Measurements from ENCODE around the gene IMMP2L.
"Not testable (repeated sequence)": the region's sequence is repeated elsewhere in the genome, so short reads cannot be mapped to it uniquely, and the experiment has no call there.

IMMP2L gene

DNA sequence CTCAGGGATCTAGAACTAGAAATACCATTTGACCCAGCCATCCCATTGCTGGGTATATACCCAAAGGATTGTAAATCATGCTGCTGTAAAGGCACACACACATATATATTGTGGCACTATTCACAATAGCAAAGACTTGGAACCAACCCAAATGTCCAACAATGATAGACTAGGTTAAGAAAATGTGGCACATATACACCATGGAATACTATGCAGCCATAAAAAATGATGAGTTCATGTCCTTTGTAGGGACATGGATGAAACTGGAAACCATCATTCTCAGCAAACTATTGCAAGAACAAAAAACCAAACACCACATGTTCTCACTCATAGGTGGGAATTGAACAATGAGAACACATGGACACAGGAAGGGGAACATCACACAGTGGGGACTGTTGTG is 56.9 kb downstream of the IMMP2L start:
- not testable (repeated sequence) for DNase-seq

- DNase-seq: not testable (repeated sequence)
Observed at GRCh38 chr7:111501799-111502198, 60.5 kb downstream of the IMMP2L start.

- DNase-seq: no peak
Observed at GRCh38 chr7:111499027-111499426, 63.3 kb downstream of the IMMP2L start.

DNA sequence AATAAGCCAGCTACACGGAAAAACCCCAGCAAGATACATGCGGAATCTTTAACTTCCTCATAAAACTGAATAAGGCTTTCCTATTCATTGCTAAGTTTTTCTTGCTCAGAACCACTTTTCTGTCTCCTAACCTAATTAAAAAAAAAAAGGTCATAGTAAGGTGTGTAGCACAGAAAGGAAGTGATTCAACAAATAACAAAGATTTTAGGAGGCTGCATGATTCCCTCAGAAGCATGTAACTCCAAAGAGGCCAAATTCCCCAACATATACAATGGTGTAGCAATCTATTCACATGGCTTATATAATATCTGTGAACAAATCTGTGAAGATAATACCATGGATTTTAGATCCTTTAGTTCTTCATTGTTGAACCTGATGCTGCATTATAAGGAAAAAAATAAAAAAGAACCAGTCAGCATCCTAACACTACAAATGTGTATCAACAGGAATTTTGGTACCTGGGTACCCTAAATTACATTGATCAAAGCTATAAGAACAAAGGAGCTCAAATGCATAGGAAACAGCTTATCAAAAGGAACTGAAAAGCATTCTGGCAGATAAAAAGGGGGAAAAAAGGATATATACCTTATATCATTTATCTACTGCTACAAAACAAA is 63.8 kb downstream of the IMMP2L start:
- DNase-seq: no peak

DNA sequence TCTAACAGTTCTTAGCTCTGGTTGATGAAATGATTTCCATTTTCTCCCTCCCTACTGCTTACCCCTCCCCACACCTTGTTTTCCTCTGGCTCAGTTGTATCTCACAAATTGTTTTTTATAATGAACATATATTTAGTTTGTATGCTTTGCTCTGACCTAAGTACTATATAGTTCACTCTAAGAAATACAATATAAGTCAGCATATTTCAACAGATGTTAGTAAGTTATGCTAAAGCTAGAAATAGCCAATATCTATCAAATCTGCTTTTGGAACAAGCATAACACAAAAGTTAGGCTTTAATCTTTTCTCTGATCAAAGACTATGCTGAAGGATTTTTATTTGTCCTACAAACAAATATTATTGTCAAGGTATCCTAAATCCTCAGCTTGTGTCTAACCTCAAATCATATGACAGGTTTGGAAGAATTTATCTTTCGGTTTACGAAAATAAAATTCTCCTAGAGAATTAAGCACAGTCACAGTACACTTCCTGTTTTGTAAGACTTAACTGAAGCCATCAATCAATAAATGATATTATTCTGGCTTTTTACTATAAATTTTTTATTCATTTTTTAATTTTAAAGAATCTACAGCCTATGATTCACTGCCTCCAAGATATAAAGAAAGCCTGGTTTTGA is 67.0 kb downstream of the IMMP2L start:
- no peak for DNase-seq

- DNase-seq: no peak
Observed at GRCh38 chr7:111492234-111492633, 70.1 kb downstream of the IMMP2L start.

GRCh38 chr7:111486472-111487142 is 75.7 kb downstream of the IMMP2L start:
- DNase-seq: peak in 1 of 2 donors; percentile 72

DNA sequence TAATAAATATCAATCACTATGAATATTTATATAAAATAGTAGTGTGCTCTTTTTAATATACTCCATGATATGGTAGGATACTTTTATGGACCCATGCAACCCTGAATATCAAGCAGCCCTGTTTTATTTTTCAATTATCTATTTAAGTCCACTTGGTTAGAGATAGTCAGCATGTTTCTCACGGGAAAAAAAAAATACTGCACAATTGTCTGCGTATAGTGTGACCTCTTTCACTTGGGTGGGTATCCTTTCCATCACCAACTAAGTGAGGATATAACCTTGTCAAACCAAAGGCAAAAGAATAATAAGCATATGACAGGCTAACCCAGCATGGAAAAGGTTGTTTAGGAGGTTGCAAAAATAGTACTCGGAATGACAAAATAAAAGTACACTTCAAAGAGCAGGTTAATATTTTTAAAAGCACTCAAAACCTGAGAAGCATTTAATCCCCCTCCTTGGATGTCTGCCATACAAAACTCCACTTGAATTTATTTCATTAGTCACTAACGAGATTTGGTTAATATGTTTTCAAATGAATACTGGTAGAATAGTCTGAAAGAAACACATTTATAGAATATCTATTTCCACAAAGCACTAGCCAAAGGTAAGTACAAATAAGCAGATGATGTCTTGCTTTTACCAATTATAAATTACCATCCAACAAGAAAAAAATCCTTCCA is 76.5 kb downstream of the IMMP2L start:
- no peak for DNase-seq

GRCh38 chr7:111483078-111483477 is 79.2 kb downstream of the IMMP2L start:
- DNase-seq: no peak

GRCh38 chr7:111477462-111478225 is 84.6 kb downstream of the IMMP2L start:
- no peak for DNase-seq

- DNase-seq: no peak
Observed at GRCh38 chr7:111476586-111477293, 85.6 kb downstream of the IMMP2L start.

DNA sequence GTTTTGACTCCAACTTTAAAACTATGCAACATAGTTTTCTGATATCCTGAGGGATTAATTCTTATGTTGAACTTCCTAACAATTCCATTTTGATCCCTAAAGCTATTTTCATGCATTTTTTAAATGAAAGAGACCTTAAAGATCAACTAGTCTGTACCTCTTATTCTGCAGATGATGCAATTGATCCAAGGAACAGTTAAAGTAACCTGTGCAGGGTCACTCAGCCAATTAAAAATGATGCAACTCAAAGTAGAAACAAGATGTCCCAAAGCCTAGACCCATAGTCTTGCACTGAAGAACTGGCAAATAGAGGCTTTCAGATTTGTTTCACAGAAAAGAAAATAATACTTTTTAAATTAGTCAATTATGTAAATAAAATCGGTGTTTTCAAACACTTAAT is 86.3 kb downstream of the IMMP2L start:
- DNase-seq: no peak

- no peak for DNase-seq
Observed at GRCh38 chr7:111475419-111475748, 86.9 kb downstream of the IMMP2L start.

DNA sequence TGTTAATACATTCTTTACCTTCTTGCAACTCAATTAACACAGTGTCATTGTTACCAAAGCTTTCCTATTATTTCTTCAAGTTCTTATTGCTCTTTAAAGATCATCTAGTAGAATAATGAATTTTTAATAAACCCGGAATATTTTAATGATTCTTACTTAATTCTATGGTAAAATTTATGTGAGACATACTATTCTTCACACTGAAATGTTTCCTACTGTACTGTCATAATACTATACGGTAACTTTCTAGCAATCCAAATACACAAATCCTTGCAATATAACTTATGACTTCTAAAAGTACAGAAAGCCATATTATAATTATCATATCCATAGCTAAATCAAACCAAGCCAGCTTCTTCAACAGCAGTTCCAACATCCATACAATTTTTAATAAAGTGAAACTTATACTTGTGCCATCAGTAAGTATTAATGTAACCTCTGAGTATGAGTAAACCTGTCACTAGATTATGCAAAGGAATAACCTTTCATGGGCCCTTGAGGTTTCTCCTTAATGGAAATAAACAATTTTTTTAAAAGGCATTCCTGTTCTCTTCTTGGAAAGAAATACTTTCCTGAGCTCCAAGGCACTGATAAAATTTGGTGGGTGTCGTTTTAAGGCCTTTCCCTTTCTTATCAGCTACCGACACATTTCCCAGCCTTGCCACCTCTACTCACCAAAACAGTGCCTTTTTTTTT is 87.4 kb downstream of the IMMP2L start:
- DNase-seq: no peak

GRCh38 chr7:111473449-111474198 is 88.7 kb downstream of the IMMP2L start:
- DNase-seq: no peak

DNA sequence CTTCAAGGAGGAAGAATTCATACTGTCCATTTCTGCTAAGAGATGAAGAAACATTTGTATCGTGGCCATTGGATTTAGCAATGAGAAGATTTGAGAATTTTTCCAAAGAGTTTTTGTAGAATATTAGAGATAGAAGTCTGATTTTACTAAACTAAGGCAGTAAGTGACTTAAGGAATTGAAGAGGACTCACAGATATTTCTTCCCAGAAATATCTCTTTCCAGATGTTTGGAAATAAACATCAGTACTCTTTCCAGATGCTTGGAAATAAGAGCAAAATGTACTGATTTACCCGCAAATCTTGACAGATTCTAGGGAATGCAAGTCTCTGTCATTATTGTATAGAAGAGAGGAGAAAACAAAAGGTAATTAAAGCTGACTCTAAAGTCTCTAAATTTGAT is 91.3 kb downstream of the IMMP2L start:
- no peak for DNase-seq

- DNase-seq: not testable (repeated sequence)
Observed at GRCh38 chr7:111469894-111470293, 92.4 kb downstream of the IMMP2L start.

GRCh38 chr7:111465774-111466173 is 96.5 kb downstream of the IMMP2L start:
- not testable (repeated sequence) for DNase-seq

DNA sequence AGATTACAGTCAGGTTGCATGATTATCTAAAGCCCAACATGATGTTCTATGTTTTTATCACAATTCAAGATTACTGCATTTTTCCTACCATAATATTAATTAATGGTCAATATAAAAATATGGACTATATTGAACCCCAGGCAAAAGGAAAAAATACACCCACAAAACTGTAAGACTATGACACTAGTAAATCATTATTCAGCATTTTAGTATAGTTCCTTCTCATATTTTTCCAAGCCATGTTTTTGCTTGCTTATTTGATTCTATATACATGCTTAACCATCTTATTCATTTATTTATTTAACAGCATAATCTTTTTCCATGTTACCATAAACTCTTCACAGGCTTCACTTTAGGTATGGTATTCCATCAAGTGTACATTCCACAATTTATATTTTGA is 101.6 kb downstream of the IMMP2L start:
- no peak for DNase-seq

GRCh38 chr7:111459757-111460280 is 102.5 kb downstream of the IMMP2L start:
- DNase-seq: no peak

Data from hippocampal formation (tissue), 2 donors.